Stomach (tissue), 9 donors: ENCODE data around the gene COL19A1. TPM values are rescaled to one million over a fixed set of nuclear protein-coding genes. Genes with fewer than 3 reads are reported as not detected.
A peak's percentile ranks its signal among the peaks of the same experiment; 100 is the strongest.

Experiments used
- DNase-seq, 2 donors: peaks; one replicate each; pipeline versions ENCODE4 v3.0.0 to v3.0.0-alpha.2; 2013 to 2019
- H3K27ac ChIP-seq, 5 donors: fragments of 200-600 bp in 4 of 5; sonication (generic) in 4 of 5; one replicate each; pipeline ENCODE4 v1.5.1; 2013 to 2019; ENCODE audit warnings: mild to moderate bottlenecking in 1 of 5, moderate library complexity in 1 of 5
- H3K27me3 ChIP-seq, 3 donors: fragments of 200-600 bp; sonication (generic); one replicate each; pipeline ENCODE4 v1.5.1; 2017 to 2019; ENCODE audit warnings: mixed run types in 1 of 3
- H3K36me3 ChIP-seq, 4 donors: fragments of 200-600 bp; sonication (generic); 1 replicate in 3 of 4; 2 replicates in 1 of 4; pipeline ENCODE4 v1.5.1; 2016 to 2019
- H3K4me1 ChIP-seq, 4 donors: fragments of 200-600 bp; sonication (generic); one replicate each; pipeline ENCODE4 v1.5.1; 2016 to 2019
- H3K4me3 ChIP-seq, 4 donors: fragments of 200-600 bp; sonication (generic) in 3 of 4; one replicate each; pipeline ENCODE4 v1.5.1; 2016 to 2019; ENCODE audit warnings: mild to moderate bottlenecking in 1 of 4
- H3K9me3 ChIP-seq, 4 donors: fragments of 200-600 bp; sonication (generic); one replicate each; pipeline ENCODE4 v1.5.1; 2016 to 2019
- CTCF ChIP-seq, 7 experiments: fragments of 450-650 bp in 4 of 7; fragments of 200-600 bp in 3 of 7; sonication (generic) in 3 of 7; IDR thresholded peaks; one replicate each; pipeline ENCODE4 v1.5.1; 2016 to 2019; ENCODE audit warnings: antibody characterized with exemption in 7 of 7, control low read depth in 2 of 7, mild to moderate bottlenecking in 1 of 7
- EP300 ChIP-seq: sonication (generic); formaldehyde crosslinking; IDR thresholded peaks from one replicate; pipeline ENCODE4 v1.6.1; 2017; ENCODE audit warnings: antibody characterized with exemption
- POLR2A ChIP-seq, 4 donors: fragments of 450-650 bp; IDR thresholded peaks; one replicate each; pipeline ENCODE4 v1.6.1; 2016; ENCODE audit warnings: antibody characterized with exemption in 4 of 4, control low read depth in 2 of 4, mild to moderate bottlenecking in 1 of 4, moderate library complexity in 1 of 4
- POLR2AphosphoS5 ChIP-seq, 3 donors: sonication (generic); formaldehyde crosslinking; IDR thresholded peaks; one replicate each; pipeline ENCODE4 v1.6.1; 2016; ENCODE audit warnings: antibody characterized with exemption in 3 of 3
- WGBS, 5 donors: extraction: QIAGEN DNeasy Blood & Tissue Kit in 3 of 5; methylation state at CpG; one replicate each; pipeline versions ENCODE4 v1.1.5 to v1.1.7; 2013 to 2018; 5-methylcytosine and 5-hydroxymethylcytosine counted together
- intact Hi-C: fragments of 100-400 bp; cut with DNase I; formaldehyde crosslinking; loops from one replicate; pipeline ENCODE4 v1.15.1; 2023; ENCODE audit warnings: low total_unique reads
- polyA plus RNA-seq, 3 donors: library from polyadenylated mRNA; stranded (reverse); fragments of 200-250 nt; gene quantifications; one replicate each; pipeline ENCODE4 v1.2.3, GENCODE V29; 2013
- total RNA-seq, 5 donors: library from RNA; depleted of rRNA; stranded (reverse); fragments of >200 nt; gene quantifications; one replicate each; pipeline versions ENCODE4 v1.1.0 to v1.2.3, GENCODE V29; 2014 to 2016
- donor health status: healthy with polysubstance abuse.
- donor health status: Bipolar disorder and iron deficiency.
- donor health status: healthy.

Gene COL19A1
- total and polyA plus RNA-seq, 8 donors: 0.13 to 13.4 (median 2.5) TPM; not detected in 3

- H3K9me3 ChIP-seq: no peaks in the 10 kb centered on the region
- no peak for DNase-seq
- TF ChIP-seq EP300 (no peak), POLR2AphosphoS5 (IDR thresholded peaks at IDR 0.05) (no peak), CTCF (IDR thresholded peaks at IDR 0.05) (no peak), POLR2A (IDR thresholded peaks at IDR 0.05) (no peak)
- WGBS, 5 donors: 46 to 86% (median 61%) methylated on average over 2 of the region's 2 CpGs
- H3K4me3 ChIP-seq: no peak overlapping the region
- no peak overlapping the region for H3K27ac ChIP-seq
- H3K27me3 ChIP-seq: no peaks in the 10 kb centered on the region
- H3K4me1 ChIP-seq: no peaks in the 10 kb centered on the region
- intact Hi-C loops: no loop called here
- no peaks in the 10 kb centered on the region for H3K36me3 ChIP-seq
Measured at GRCh38 chr6:69942485-69942884, 76.1 kb downstream of the COL19A1 start.

GRCh38 chr6:69945192-69945591, 78.8 kb downstream of the COL19A1 start:
- H3K27me3 ChIP-seq: no peaks in the 10 kb centered on the region
- H3K36me3 ChIP-seq: no peaks in the 10 kb centered on the region
- intact Hi-C loops: no loop called here
- H3K9me3 ChIP-seq: no peaks in the 10 kb centered on the region
- no peak overlapping the region for H3K27ac ChIP-seq
- no peak for TF ChIP-seq CTCF (IDR thresholded peaks at IDR 0.05)
- TF ChIP-seq POLR2A (IDR thresholded peaks at IDR 0.05): no peak
- no peak for TF ChIP-seq POLR2AphosphoS5 (IDR thresholded peaks at IDR 0.05)
- TF ChIP-seq EP300: no peak
- DNase-seq: no peak
- no peak overlapping the region for H3K4me3 ChIP-seq
- H3K4me1 ChIP-seq: no peaks in the 10 kb centered on the region
- 63 to 76% (median 71%) methylated on average over 1 of the region's 1 CpG for WGBS, 5 donors

- H3K9me3 ChIP-seq: no peaks in the 10 kb centered on the region
- intact Hi-C loops: no loop called here
- H3K4me3 ChIP-seq: no peak overlapping the region
- TF ChIP-seq EP300 (no peak), POLR2AphosphoS5 (IDR thresholded peaks at IDR 0.05) (no peak), POLR2A (IDR thresholded peaks at IDR 0.05) (no peak), CTCF (IDR thresholded peaks at IDR 0.05) (no peak)
- H3K27ac ChIP-seq: no peak overlapping the region
- no peaks in the 10 kb centered on the region for H3K27me3 ChIP-seq
- no peaks in the 10 kb centered on the region for H3K4me1 ChIP-seq
- 67 to 85% (median 78%) methylated on average over 1 of the region's 1 CpG for WGBS, 5 donors
- DNase-seq: no peak
- no peaks in the 10 kb centered on the region for H3K36me3 ChIP-seq
Measured at GRCh38 chr6:69948479-69949114, 82.2 kb downstream of the COL19A1 start.

GRCh38 chr6:69953491-69953890, 87.1 kb downstream of the COL19A1 start:
- Histone ChIP-seq H3K27ac (no peak overlapping the region), H3K27me3 (no peaks in the 10 kb centered on the region), H3K4me1 (no peaks in the 10 kb centered on the region), H3K36me3 (no peaks in the 10 kb centered on the region), H3K4me3 (no peak overlapping the region), H3K9me3 (no peaks in the 10 kb centered on the region)
- intact Hi-C loops: no loop called here
- WGBS, 5 donors: 46 to 71% (median 62%) methylated on average over 1 of the region's 1 CpG
- TF ChIP-seq EP300 (no peak), CTCF (IDR thresholded peaks at IDR 0.05) (no peak), POLR2AphosphoS5 (IDR thresholded peaks at IDR 0.05) (no peak)
- peak in 1 of 2 donors; percentile 16 for DNase-seq
